ENCODE data around the gene FBXW8.

Gene FBXW8

DNA sequence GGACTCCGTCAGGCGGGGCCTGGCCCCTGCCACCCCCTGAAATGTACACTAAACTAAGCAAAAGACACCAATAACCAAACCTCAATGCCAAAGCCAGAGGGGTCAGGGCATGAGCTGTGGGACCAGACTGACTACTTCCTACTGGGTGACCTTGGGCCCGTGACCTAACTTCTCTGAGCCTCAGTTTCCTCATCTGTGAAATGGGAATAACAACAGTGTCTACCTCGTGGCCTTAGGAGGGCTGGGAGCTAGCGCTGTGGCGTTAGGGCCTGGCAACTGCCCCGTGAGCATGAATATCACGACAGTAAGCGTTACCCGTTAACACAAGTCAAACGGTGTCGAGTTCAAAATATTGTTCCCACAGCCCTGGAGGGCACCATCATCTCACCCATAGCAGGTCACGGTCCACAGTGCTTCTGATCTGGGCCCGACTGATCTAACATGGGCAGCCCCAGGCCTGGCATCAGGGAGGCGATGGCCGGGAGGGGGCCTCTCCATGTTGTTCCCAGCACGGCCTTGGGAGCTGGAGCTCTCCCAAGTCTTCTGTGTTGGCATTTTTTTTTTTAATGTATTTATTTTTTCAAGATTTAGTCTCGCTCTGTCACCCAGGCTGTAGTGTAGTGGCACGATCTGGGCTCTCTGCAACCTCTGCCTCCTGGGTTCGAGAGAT is 136.2 kb downstream of the FBXW8 start:
- Histone ChIP-seq H3K4me2 (ENCODE audit: low read length) (no peak overlapping the region), H4K20me1 (ENCODE audit: control insufficient read depth, insufficient read depth, low read depth, low read length) (no peaks in the 10 kb centered on the region), H3K4me1 (ENCODE audit: control insufficient read depth, low read length) (peaks cover 35% of the 10 kb centered on the region)

GRCh38 chr12:117047810-117048584 is 137.2 kb downstream of the FBXW8 start:
- Histone ChIP-seq H3K27ac (ENCODE audit: low read depth, low read length) (no peak overlapping the region), H4K20me1 (ENCODE audit: control insufficient read depth, insufficient read depth, low read depth, low read length) (no peaks in the 10 kb centered on the region), H3F3A (ENCODE audit: control insufficient read depth, insufficient read depth) (no peaks in the 10 kb centered on the region), H3K27me3 (ENCODE audit: control insufficient read depth, low read length) (no peaks in the 10 kb centered on the region), H3K9me3 (ENCODE audit: control insufficient read depth, insufficient read depth, low read length) (no peaks in the 10 kb centered on the region), H3K9me2 (replicated peaks; ENCODE audit: control insufficient read depth, low read length) (no peaks in the 10 kb centered on the region), H3K4me1 (ENCODE audit: control insufficient read depth, low read length) (peaks cover 45% of the 10 kb centered on the region), H3K36me3 (ENCODE audit: control insufficient read depth, low read length) (no peaks in the 10 kb centered on the region), H3K4me3 (ENCODE audit: low read length) (no peak overlapping the region), H3K79me2 (ENCODE audit: control insufficient read depth, low read length) (no peaks in the 10 kb centered on the region), H3K4me2 (ENCODE audit: low read length) (no peak overlapping the region)
- TF ChIP-seq EZH2phosphoT487 (IDR thresholded peaks at IDR 0.05; ENCODE audit: borderline replicate concordance, low read length), result no peak
- no peak for TF ChIP-seq CTCF (IDR thresholded peaks at IDR 0.05; ENCODE audit: low read depth, low read length, poor library complexity, severe bottlenecking)

More for the DNA sequence above, 136.2 kb downstream of the FBXW8 start:
- H3K79me2 ChIP-seq (ENCODE audit: control insufficient read depth, low read length), result no peaks in the 10 kb centered on the region
- no peaks in the 10 kb centered on the region for H3K27me3 ChIP-seq (ENCODE audit: control insufficient read depth, low read length)
- no peaks in the 10 kb centered on the region for H3K9me3 ChIP-seq (ENCODE audit: control insufficient read depth, insufficient read depth, low read length)
- H3K9me2 ChIP-seq (replicated peaks; ENCODE audit: control insufficient read depth, low read length), result no peaks in the 10 kb centered on the region
- H3K4me3 ChIP-seq (ENCODE audit: low read length), result no peak overlapping the region
- H3K36me3 ChIP-seq (ENCODE audit: control insufficient read depth, low read length), result no peaks in the 10 kb centered on the region
- H3K27ac ChIP-seq (ENCODE audit: low read depth, low read length), result no peak overlapping the region
- no peaks in the 10 kb centered on the region for H3F3A ChIP-seq (ENCODE audit: control insufficient read depth, insufficient read depth)
- no peak for TF ChIP-seq CTCF (IDR thresholded peaks at IDR 0.05; ENCODE audit: low read depth, low read length, poor library complexity, severe bottlenecking)
- TF ChIP-seq EZH2phosphoT487 (IDR thresholded peaks at IDR 0.05; ENCODE audit: borderline replicate concordance, low read length), result no peak

DNA sequence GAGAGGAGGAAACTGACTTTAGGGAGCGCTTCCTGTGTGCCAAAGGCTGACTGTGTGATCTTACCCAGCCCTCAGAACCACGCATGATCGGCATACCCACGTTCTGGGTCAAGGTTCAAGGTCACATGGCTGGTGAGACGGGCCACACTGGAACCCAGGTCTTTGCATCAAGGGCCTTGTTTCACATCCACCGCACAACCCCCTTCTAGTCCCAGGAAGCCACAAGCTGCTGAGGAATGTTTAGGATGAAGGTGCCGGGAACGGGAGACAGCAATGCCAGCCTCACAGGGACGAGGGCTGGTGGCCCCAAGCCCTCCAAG is 137.8 kb downstream of the FBXW8 start:
- Histone ChIP-seq H3K4me2 (ENCODE audit: low read length) (no peak overlapping the region), H3K36me3 (ENCODE audit: control insufficient read depth, low read length) (no peaks in the 10 kb centered on the region), H3K4me1 (ENCODE audit: control insufficient read depth, low read length) (peaks cover 50% of the 10 kb centered on the region), H3K79me2 (ENCODE audit: control insufficient read depth, low read length) (no peaks in the 10 kb centered on the region), H3K27ac (ENCODE audit: low read depth, low read length) (no peak overlapping the region), H3K9me2 (replicated peaks; ENCODE audit: control insufficient read depth, low read length) (no peaks in the 10 kb centered on the region), H3K27me3 (ENCODE audit: control insufficient read depth, low read length) (no peaks in the 10 kb centered on the region), H3F3A (ENCODE audit: control insufficient read depth, insufficient read depth) (no peaks in the 10 kb centered on the region), H3K9me3 (ENCODE audit: control insufficient read depth, insufficient read depth, low read length) (no peaks in the 10 kb centered on the region), H3K4me3 (ENCODE audit: low read length) (no peak overlapping the region), H4K20me1 (ENCODE audit: control insufficient read depth, insufficient read depth, low read depth, low read length) (no peaks in the 10 kb centered on the region)
- TF ChIP-seq CTCF (IDR thresholded peaks at IDR 0.05; ENCODE audit: low read depth, low read length, poor library complexity, severe bottlenecking) (no peak), EZH2phosphoT487 (IDR thresholded peaks at IDR 0.05; ENCODE audit: borderline replicate concordance, low read length) (no peak)
